IPS DF 6.9 (cell line): ENCODE results near the gene ORAI2.
"Not testable (repeated sequence)": the region's sequence is repeated elsewhere in the genome, so short reads cannot be mapped to it uniquely, and the experiment has no call there.

Experiments used
- DNase-seq: peaks from one replicate; pipeline ENCODE4 v3.0.0-alpha.2; 2013; ENCODE audit warnings: low read depth, low spot score
- H3K27ac ChIP-seq: one replicate; pipeline ENCODE4 v1.5.1; 2013; ENCODE audit warnings: low read length, control low read depth
- H3K27me3 ChIP-seq: 2 replicates; pipeline ENCODE4 v1.6.1; 2013; ENCODE audit warnings: mild to moderate bottlenecking, low read length; ENCODE audit not compliant: control insufficient read depth, insufficient read depth
- H3K36me3 ChIP-seq: 2 replicates; pipeline ENCODE4 v1.6.1; 2013; ENCODE audit warnings: low read length; ENCODE audit not compliant: control insufficient read depth, insufficient read depth
- H3K4me1 ChIP-seq: 2 replicates; pipeline ENCODE4 v1.6.1; 2013; ENCODE audit warnings: low read length; ENCODE audit not compliant: control insufficient read depth, insufficient read depth
- H3K4me3 ChIP-seq: 2 replicates; pipeline ENCODE4 v1.5.1; 2013; ENCODE audit warnings: mild to moderate bottlenecking, low read length
- H3K9me3 ChIP-seq: 2 replicates; pipeline ENCODE4 v1.6.1; 2013; ENCODE audit warnings: low read length, inconsistent platforms; ENCODE audit not compliant: control insufficient read depth, insufficient read depth
- WGBS: extraction: QIAGEN DNeasy Blood & Tissue Kit; methylation state at CpG from one replicate; pipeline ENCODE4 v1.1.7; 2013; ENCODE audit warnings: mixed read lengths, missing lambda C conversion rate; ENCODE audit not compliant: insufficient read length, insufficient coverage; 5-methylcytosine and 5-hydroxymethylcytosine counted together

The ORAI2 gene

GRCh38 chr7:102503141-102503540 lies 69.8 kb downstream of the ORAI2 start:
- WGBS, result no CpG with 5 or more reads among the region's 12 CpGs

GRCh38 chr7:102505298-102506185 lies 72.2 kb downstream of the ORAI2 start:
- H3K36me3 ChIP-seq, H3K4me3 ChIP-seq, H3K27ac ChIP-seq, DNase-seq, H3K9me3 ChIP-seq, H3K27me3 ChIP-seq, H3K4me1 ChIP-seq: not testable (repeated sequence)
- no CpG with 5 or more reads among the region's 24 CpGs for WGBS

More at GRCh38 chr7:102503141-102503540, 69.8 kb downstream of the ORAI2 start:
- not testable (repeated sequence) for H3K27me3 ChIP-seq, H3K4me3 ChIP-seq, H3K27ac ChIP-seq, H3K9me3 ChIP-seq, H3K4me1 ChIP-seq, H3K36me3 ChIP-seq, DNase-seq
